ENCODE data around the gene C20orf141.
"Not testable (repeated sequence)": the region's sequence is repeated elsewhere in the genome, so short reads cannot be mapped to it uniquely, and the experiment has no call there.

C20orf141 gene

DNA sequence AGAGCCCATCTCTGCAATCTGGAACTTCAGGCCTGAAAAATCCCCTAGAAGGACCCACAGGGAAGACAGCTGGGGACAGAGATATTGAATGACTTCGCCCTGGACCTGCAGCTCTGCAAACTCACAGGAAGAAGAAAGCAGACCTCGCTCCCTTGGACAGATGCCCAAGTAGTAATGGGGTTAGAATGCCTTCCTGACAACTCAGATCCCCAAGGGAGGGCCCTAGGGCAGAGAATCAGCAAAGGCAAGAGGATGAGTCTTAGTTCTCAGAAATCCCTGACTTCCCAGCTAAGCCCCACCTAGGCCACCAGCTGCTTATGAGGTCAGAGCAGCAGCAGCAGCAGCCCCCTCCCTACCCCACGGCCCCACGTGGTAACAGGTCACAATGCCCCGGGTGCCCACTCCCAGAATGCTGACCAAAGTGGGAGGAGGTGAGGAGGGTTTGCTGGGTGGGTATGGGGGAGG lies at the start of gene C20orf141:
Gene C20orf141, plus strand, starts transcription at position 401 of the 465 bp plus-strand sequence. CDS start 198 bp downstream, outside the sequence.
- no peak for DNase-seq (ENCODE audit: low read depth, low spot score)

DNA sequence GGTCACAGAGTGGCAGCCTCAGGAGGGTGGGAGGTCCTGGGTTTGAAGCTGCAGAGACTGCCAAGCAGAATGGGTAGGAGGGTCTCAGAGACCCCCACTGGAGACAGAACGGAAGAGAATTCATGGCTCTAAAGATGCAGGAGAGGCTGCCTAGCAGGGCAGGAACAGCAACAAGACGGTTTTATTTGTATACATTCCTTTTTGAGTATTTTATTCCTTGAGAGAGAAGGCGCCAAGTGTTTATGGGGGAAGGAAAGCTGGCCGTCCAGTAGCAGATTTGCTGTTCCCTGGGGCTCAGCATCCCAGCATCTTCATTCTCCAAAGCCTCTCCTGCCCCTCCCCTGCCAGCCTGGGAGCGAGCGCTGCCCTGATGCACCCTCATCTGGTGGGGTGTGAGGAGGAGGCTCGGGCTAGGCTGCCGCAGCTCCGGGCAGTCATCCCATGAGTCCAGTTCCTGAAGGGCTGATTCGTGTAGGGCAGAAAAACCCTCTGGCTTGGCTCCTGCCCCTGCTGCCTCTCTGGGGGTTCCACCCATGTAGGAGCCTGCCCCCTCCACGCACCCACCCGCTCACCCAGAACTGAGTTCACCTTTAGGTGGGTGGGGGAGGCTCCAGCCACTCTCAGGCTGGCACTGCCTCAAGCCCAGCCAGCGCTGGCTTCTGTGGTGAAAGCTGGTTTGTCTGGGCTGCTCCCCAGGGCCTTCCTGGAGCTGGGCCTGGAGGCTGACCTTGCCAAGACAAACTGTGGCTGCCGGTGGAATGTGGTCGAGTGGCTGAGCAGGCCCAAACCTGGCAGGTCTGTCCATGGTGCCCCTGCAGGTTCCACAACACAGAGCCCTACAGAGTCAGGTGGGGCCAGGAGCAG lies 46.8 kb upstream of the C20orf141 start:
- no peak for DNase-seq (ENCODE audit: low read depth, low spot score)

- no peak for DNase-seq (ENCODE audit: low read depth, low spot score)
Observed at GRCh38 chr20:2768632-2769015, 46.2 kb upstream of the C20orf141 start.

DNA sequence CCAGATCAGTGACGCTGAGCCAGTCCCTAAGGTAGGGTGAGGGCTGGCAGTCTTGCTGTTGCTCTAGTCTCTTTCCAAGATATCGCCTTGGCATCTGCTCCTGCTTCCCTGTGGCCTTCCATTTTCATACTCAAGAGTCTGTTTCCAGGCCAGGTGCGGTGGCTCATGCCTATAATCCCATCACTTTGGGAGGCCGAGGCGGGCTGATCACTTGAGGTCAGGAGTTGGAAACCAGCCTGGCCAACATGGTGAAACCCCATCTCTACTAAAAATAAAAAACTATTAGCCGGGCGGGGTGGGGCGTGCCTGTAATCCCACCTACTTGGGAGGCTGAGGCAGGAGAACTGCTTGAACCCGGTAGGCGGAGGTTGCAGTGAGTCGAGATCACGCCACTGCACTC lies 44.7 kb upstream of the C20orf141 start:
- DNase-seq (ENCODE audit: low read depth, low spot score), result not testable (repeated sequence)

DNA sequence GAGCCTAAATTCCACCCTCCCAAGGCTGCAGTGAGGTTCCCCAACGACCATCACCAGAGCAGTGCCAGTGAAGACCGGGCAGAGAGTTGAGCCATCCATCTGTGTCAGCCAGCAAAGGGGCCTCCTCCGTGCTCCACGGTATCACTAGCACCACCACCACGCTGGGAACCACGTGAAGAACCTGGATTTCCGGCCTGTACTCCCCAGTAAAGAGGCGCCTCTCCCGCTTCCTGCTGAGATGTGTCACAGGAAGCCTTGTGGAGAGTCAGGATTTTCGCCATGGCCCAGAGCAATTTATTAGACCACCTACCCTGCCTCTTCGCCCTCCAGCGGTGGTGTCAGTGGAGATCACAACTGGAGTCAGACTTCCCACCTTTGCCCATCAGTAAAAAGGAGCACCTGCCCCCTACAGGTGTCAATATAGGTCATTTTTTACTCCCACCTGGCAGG lies 43.1 kb upstream of the C20orf141 start:
- DNase-seq (ENCODE audit: low read depth, low spot score), result no peak

DNA sequence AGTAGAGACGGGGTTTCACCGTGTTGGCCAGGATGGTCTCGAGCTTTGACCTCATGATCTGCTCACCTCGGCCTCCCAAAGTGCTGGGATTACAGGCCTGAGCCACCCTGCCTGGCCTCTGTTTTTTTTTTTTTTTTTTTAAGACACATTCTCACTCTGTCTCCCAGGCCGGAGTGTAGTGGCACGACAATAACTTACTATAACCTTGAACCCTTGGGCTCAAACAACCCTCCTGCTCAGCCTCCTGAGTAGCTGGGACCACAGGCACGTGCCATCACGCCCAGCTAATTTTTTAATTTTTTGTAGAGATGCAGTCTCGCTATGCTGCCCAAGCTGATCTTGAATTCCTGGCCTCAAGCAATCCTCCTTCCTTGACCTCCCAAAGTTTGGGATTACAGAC lies 41.0 kb upstream of the C20orf141 start:
- no peak for DNase-seq (ENCODE audit: low read depth, low spot score)

- DNase-seq (ENCODE audit: low read depth, low spot score), result no peak
Observed at GRCh38 chr20:2775139-2775538, 39.6 kb upstream of the C20orf141 start.

DNA sequence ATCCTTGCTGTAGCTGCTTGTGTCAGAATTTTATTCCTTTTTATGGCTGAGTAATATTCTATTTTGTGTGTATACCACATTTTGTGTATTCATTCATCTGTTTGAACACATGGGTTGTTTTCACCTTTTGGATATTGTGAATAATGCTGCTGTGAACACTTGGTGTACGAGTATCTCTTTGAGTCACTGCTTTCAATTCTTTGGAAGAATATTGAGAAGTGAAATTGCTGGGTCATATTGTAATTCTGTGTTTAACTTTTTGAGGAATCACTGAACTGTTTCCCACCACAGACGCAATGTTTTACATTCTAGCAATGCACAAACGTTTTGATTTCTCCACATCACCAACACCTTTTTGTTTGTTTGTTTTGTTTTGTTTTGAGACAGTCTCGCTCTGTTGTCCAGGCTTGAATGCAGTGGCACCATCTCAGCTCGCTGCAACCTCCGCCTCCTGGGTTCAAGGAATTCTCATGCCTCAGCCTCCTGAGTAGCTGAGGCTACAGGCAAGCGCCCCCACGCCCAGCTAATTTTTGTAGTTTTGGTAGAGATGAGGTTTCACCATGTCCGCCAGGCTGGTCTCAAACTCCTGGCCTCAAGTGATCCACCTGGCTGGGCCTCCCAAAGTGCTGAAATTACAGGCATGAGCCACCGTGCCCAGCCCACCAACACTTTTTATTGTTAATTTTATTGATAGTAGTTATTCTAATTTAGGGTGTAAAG lies 36.0 kb upstream of the C20orf141 start:
- DNase-seq (ENCODE audit: low read depth, low spot score), result no peak

GRCh38 chr20:2780948-2781347 lies 33.8 kb upstream of the C20orf141 start:
- DNase-seq (ENCODE audit: low read depth, low spot score), result no peak

DNA sequence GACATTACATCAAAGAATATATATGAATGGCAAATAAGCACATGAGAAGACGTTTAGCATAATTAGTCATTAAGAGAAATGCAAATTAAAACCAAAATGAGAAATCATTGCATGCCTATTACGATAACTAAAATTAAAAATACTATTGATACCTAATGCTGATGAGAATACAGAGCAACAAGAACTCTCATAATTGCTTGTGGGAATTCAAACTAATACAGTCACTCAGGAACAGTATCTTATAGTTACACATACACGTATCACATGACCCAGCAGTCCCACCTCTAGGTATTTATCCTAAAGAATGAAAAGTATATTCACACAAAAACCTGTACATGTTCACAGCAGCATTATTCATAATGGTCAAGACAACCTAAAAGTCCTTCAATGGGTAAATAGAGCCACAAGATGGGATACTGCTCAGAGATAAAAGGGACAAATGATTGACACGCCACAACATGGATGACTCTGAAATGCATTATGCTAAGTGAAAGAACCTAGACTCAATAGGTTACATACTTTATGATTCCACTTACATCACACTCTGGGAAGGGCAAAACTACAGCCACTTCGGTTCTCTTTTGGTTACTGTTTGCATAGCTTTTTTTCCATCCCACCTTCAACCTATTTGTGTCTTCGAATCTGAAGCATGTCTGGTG lies 30.8 kb upstream of the C20orf141 start:
- no peak for DNase-seq (ENCODE audit: low read depth, low spot score)

GRCh38 chr20:2793471-2793870 lies 21.3 kb upstream of the C20orf141 start:
- no peak for DNase-seq (ENCODE audit: low read depth, low spot score)

DNA sequence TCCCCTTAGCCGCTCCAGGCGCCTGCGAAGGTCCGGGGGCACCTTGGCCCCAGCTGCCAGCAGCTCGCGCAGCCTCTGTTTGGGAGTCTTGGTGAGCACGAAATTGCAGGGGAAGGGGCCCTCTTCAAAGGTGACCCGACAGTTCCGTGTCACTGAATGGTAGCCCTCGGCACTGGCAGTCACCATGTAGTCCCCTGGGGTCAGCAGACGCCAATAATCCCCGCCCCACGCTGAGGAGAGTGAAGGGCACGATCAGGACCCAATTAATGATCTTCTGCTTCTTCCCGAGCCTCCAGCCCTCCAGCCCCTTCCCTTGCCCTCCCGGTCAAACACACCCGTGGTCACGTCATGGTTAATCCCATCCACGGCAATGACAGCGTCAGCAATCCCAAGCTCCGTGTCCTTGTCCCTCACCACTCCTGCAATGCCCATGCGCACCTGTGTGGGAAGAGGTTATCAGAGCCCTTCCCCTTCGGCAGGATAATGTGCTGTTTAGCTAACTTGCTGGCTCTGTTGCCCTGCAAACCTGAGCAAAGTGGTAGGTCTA lies 20.5 kb upstream of the C20orf141 start:
- no peak for DNase-seq (ENCODE audit: low read depth, low spot score)

GRCh38 chr20:2794866-2795447 lies 19.8 kb upstream of the C20orf141 start:
- DNase-seq (ENCODE audit: low read depth, low spot score), result no peak

GRCh38 chr20:2795451-2795850 lies 19.3 kb upstream of the C20orf141 start:
- DNase-seq (ENCODE audit: low read depth, low spot score), result no peak

GRCh38 chr20:2796011-2796660 lies 18.7 kb upstream of the C20orf141 start:
- DNase-seq (ENCODE audit: low read depth, low spot score), result no peak

DNA sequence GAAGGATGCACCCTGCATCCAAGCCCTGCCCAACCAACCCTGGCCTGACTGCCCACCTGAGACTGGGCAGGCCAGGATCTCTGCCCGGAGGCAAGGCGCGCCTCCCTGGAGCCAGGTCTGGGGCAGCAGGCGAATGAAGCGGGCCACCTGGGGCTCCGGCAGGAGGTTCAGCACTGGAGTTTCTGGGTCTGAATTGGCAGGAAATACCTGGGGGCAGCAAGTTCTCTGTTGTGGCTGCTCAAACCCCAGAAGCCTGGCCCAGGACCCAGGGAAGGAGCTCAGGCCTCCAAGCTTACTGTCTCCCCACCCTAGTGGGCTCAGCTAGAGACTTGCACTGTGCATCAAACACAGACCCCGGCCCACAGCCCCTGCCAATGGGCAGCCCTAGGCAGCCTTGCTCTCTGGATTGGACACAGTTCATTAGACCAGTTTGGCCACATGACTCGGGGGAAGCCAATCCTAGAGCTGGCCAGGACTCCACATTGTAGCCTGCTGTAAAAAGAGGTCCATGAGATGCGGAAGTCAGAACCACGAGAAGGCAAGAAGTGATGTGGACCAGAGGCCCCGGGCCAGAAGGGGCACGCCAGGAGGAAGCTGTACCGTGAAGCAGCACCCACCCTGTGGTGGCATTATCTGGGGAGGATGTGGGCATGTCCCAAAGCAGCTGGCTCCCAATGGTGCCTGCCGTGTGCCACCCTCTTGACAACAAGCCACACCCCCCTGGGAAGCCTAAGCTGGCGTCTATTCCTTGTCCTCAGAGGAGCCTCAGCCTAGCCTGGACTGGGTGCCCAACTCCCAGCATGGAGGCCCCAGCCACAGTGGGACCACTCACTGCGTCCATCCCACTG lies 17.4 kb upstream of the C20orf141 start:
- DNase-seq (ENCODE audit: low read depth, low spot score), result no peak

DNA sequence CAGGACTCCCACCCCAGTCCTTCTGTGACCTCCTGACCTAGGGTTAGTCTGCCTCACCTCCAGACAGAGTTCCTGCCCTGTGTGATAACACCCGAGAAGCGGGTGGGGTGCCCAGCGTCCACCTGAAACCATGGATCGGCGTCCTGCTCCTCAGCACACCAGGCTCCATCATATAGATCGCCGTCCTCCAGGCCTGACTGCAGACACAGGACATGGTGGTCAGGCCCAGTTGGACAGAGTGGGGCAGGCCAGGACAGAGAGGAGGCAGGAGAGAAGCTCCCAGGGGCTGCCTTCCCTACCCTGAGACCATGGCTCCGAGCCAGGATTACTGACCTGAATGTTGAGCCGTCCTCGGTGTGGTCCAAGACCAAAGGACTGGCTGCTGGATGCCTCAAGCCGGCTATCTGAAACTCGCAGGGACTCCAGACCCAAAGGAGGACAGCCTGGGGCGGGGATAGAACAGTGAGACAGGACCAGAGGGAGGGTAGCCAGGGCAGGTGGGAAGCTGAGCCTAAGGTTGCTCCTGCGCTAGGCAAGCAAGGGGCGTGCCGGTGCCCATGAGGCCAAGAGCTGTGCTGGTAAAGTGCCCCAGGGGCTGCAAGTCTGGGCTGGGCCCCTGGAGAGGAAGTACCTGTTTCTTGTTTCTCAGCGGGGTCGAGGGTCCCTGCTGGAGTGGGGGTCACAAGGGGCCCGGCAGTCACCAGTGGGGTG lies 16.5 kb upstream of the C20orf141 start:
- DNase-seq (ENCODE audit: low read depth, low spot score), result no peak

DNA sequence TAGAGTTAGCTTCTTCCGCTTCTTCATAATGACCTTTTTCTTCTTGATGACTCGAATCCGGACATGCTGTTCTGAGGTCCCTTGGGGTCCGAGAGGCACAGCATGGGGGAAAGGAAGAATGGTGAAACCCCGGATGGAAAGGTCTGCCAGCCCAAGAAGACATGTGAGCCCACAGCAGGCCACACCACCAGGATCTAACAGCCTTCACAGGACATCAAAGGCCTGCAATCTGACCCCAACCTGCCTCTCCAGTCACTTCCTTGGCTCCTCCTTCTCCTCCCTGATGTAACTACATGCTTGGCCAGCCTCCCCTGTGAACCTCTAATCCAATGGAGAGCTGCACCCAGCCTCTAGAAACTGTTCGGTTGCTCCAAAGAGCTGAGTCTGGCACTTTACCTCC lies 16.0 kb upstream of the C20orf141 start:
- DNase-seq (ENCODE audit: low read depth, low spot score), result no peak

DNA sequence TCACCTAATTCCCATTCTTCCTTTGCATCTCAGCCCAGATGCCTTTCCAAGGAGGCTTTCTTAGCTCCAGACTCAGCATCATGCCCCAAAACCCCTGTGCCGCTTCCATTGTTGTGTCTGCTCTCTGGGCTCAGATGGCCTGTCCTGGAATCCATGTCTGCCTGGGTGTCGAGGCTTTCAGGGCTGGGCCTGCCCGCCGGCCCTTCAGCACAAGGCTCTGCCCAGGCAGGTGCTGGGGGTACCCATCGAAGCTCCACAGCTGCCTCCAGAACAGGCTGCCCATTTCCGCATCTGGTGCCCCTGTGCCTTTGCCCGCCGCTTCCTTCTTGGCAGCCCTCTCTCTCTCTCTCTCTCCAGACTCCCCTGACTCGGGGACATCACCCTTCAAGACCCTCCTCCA lies 15.5 kb upstream of the C20orf141 start:
- no peak for DNase-seq (ENCODE audit: low read depth, low spot score)

Data from activated CD4-positive, CD25-positive, alpha-beta regulatory T cell treated with anti-CD3 and anti-CD28 coated beads, Interleukin-2, amount 50 U/mL, for 16 hours (primary cell).